BJ (cell line): ENCODE data around the gene PDCD10. TPM values are rescaled to one million over a fixed set of nuclear protein-coding genes. Genes with fewer than 3 reads are reported as not detected.

Source experiments
- CTCF ChIA-PET: fragments of 350-600 bp; formaldehyde crosslinking; extraction: SDS; loops from one replicate; lab custom pipeline; 2021; ENCODE audit warnings: antibody characterized with exemption, inconsistent platforms; lab: Yijun Ruan, JAX
- POLR2A ChIA-PET: fragments of 300-600 bp; sonication (Branson Sonifier 250); formaldehyde crosslinking; extraction: SDS; loops from one replicate; lab custom pipeline; 2021; ENCODE audit warnings: antibody characterized with exemption; lab: Charles Lee
- DNase-seq: peaks from one replicate; pipeline ENCODE4 v3.0.0-alpha.2; 2011; ENCODE audit warnings: low read depth
- H3K27me3 ChIP-seq: 2 replicates; pipeline ENCODE4 v1.6.0; 2011; ENCODE audit warnings: low read length; ENCODE audit not compliant: control insufficient read depth, insufficient read depth
- H3K36me3 ChIP-seq: 2 replicates; pipeline ENCODE4 v1.5.1; 2011; ENCODE audit warnings: low read length; ENCODE audit not compliant: control insufficient read depth, insufficient read depth
- H3K4me3 ChIP-seq: 2 replicates; pipeline ENCODE4 v1.5.1; 2011; ENCODE audit warnings: low read depth, mild to moderate bottlenecking, control low read depth, low read length
- polyA plus RNA-seq: library from polyadenylated mRNA; depleted of rRNA; stranded (reverse); fragments of >200 nt; gene quantifications from 2 replicates; pipeline ENCODE4 v1.2.3, GENCODE V29; 2011; rRNA removed
- small RNA-seq: library from RNA; depleted of rRNA; stranded (forward); fragments of <200 nt; gene quantifications from one replicate; pipeline ENCODE3, GENCODE V24; 2012; ENCODE audit warnings: low replicate concordance, low read depth; ENCODE audit not compliant: insufficient read length
- TF ChIP-seq, protein P1 (sequence below): IDR thresholded peaks from 2 replicates; pipeline ENCODE4 v1.5.1; 2011; ENCODE audit warnings: low read depth, mild to moderate bottlenecking, control low read depth, inconsistent platforms, low read length, moderate library complexity; ENCODE audit not compliant: insufficient read depth

PDCD10 gene
- polyA plus RNA-seq, 1 experiment = 24.4 TPM

DNA sequence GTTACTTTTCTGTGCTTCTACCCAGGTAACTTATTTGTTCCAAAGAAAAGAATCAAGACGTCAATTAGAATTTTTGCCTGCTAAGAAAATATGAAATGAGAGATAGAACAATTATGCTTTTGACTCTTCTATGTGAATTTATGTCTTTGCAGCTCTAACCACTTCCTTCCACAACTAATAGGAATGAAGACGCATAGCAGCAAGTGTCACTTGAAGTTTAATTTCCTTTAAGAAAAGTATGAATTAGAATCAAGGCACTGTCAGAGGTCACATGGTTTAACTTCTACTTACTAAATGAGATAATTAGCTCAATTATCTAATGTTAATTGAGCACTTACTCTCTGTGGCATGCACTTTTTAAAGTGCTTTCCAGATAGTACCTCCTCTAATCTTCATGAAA lies 84.2 kb downstream of the PDCD10 start:
- Histone ChIP-seq H3K36me3 (no peaks in the 10 kb centered on the region), H3K27me3 (no peaks in the 10 kb centered on the region), H3K4me3 (no peak overlapping the region)
- TF ChIP-seq, protein P1, sequence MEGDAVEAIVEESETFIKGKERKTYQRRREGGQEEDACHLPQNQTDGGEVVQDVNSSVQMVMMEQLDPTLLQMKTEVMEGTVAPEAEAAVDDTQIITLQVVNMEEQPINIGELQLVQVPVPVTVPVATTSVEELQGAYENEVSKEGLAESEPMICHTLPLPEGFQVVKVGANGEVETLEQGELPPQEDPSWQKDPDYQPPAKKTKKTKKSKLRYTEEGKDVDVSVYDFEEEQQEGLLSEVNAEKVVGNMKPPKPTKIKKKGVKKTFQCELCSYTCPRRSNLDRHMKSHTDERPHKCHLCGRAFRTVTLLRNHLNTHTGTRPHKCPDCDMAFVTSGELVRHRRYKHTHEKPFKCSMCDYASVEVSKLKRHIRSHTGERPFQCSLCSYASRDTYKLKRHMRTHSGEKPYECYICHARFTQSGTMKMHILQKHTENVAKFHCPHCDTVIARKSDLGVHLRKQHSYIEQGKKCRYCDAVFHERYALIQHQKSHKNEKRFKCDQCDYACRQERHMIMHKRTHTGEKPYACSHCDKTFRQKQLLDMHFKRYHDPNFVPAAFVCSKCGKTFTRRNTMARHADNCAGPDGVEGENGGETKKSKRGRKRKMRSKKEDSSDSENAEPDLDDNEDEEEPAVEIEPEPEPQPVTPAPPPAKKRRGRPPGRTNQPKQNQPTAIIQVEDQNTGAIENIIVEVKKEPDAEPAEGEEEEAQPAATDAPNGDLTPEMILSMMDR = no peak
- ChIA-PET POLR2A (no interaction called here), CTCF (no interaction called here)
- no peak for DNase-seq

DNA sequence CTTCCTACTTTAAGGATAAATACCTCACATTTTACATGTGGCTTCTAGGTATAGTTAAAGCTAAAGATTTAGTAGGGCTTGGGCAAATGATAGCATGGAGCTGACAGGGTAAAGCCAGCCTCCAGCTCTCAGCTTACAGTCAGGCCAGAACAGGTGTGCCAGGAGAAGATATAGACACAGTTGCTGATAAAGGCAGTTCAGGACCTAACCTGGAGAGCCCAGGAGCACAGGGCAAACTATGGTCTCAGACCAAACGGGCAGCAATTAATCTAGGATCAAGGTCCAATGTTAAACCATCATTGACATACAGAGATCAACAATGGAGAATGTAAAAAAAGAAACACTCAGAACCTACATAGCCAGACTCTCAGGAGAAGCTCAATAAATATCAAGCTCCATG lies 84.9 kb downstream of the PDCD10 start:
- DNase-seq = no peak
- TF ChIP-seq, protein P1 = no peak
- CTCF ChIA-PET = interaction anchor here (1.0 kb wide), 1 partner anchor 269 kb away, joined by 3 read pairs; no protein-coding TSS in a partner anchor
- no peaks in the 10 kb centered on the region for H3K27me3 ChIP-seq
- H3K4me3 ChIP-seq = no peak overlapping the region
- POLR2A ChIA-PET = no interaction called here
- H3K36me3 ChIP-seq = no peaks in the 10 kb centered on the region

- CTCF ChIA-PET = interaction anchor here (0.7 kb wide), 1 partner anchor 48 kb away, joined by 3 read pairs; no protein-coding TSS in a partner anchor
- Histone ChIP-seq H3K27me3 (no peaks in the 10 kb centered on the region), H3K36me3 (no peaks in the 10 kb centered on the region), H3K4me3 (no peak overlapping the region)
- POLR2A ChIA-PET = no interaction called here
- TF ChIP-seq, protein P1 = no peak
- DNase-seq = no peak
These were observed 90.1 kb downstream of the PDCD10 start for GRCh38 chr3:167644611-167645010.

Small RNAs within 50 kb of the gene (small RNA-seq; reads per million reads assigned to genes)
- gene HMGN1P8 = not detected

Other genes with a start within 250 kb of the PDCD10 start
- gene WDR49, start 81.0 kb downstream of the PDCD10 start, polyA plus RNA-seq = not detected in 2 replicates
- gene SERPINI1, start 829 bp upstream of the PDCD10 start, polyA plus RNA-seq = 0.91 and 1.5 TPM in 2 replicates